Prostate gland (tissue), 2 donors: ENCODE measurements around the gene TCF12. TPM values are rescaled to one million over a fixed set of nuclear protein-coding genes. Genes with fewer than 3 reads are reported as not detected.
A peak's percentile ranks its signal among the peaks of the same experiment; 100 is the strongest.

Experiments
- DNase-seq: peaks from one replicate; pipeline ENCODE4 v3.0.0-alpha.2; 2019; ENCODE audit warnings: low spot score
- H3K27ac ChIP-seq, 2 donors: fragments of 200-600 bp; sonication (generic); 2 replicates each; pipeline ENCODE4 v1.5.1; 2017 to 2019
- H3K27me3 ChIP-seq: fragments of 200-600 bp; sonication (generic); replicated peaks from 2 replicates; pipeline ENCODE4 v1.5.1; 2019; ENCODE audit not compliant: insufficient read depth
- H3K36me3 ChIP-seq, 2 donors: fragments of 200-600 bp; sonication (generic); 1 replicate in 1 of 2; 2 replicates in 1 of 2; pipeline versions ENCODE4 v1.5.1 to v1.8.1; 2017 to 2019
- H3K4me1 ChIP-seq: fragments of 200-600 bp; sonication (generic); replicated peaks from 2 replicates; pipeline ENCODE4 v1.5.1; 2019
- H3K4me3 ChIP-seq, 2 donors: fragments of 200-600 bp; sonication (generic); 2 replicates each; pipeline ENCODE4 v1.5.1; 2017 to 2019
- H3K9me3 ChIP-seq: fragments of 200-600 bp; sonication (generic); 2 replicates; pipeline ENCODE4 v1.5.1; 2017
- CTCF ChIP-seq, 4 experiments: fragments of 200-600 bp in 2 of 4; fragments of 450-650 bp in 2 of 4; sonication (generic) in 2 of 4; IDR thresholded peaks; 1 replicate in 3 of 4; 2 replicates in 1 of 4; pipeline ENCODE4 v1.5.1; 2016 to 2019; ENCODE audit warnings: antibody characterized with exemption in 4 of 4, mild to moderate bottlenecking in 2 of 4, moderate library complexity in 2 of 4
- POLR2A ChIP-seq: fragments of 450-650 bp; IDR thresholded peaks from one replicate; pipeline ENCODE4 v1.6.1; 2016; ENCODE audit warnings: antibody characterized with exemption, mild to moderate bottlenecking
- POLR2AphosphoS5 ChIP-seq: sonication (generic); formaldehyde crosslinking; IDR thresholded peaks from one replicate; pipeline ENCODE4 v1.6.1; 2017; ENCODE audit warnings: antibody characterized with exemption
- WGBS: methylation state at CpG from one replicate; pipeline ENCODE4 v1.1.5; 2018; 5-methylcytosine and 5-hydroxymethylcytosine counted together
- intact Hi-C: fragments of 100-400 bp; cut with DNase I; formaldehyde crosslinking; loops from one replicate; pipeline ENCODE4 v1.14.2; 2022
- total RNA-seq, 2 donors: library from RNA; depleted of rRNA; stranded (reverse); fragments of >200 nt; gene quantifications; one replicate each; pipeline ENCODE4 v1.1.0, GENCODE V29; 2016

TCF12 gene
- total RNA-seq, 2 donors from 2014 or later, result 95.4 to 123 TPM

GRCh38 chr15:57198654-57199291 is 280.3 kb downstream of the TCF12 start:
- WGBS, result 5% methylated on average over 8 of the region's 8 CpGs
- Histone ChIP-seq H3K27me3 (no peaks in the 10 kb centered on the region), H3K27ac (peak overlapping the region in 1 of 2 donors; percentile 26), H3K4me1 (peaks cover 3% of the 10 kb centered on the region), H3K4me3 (peak overlapping the region in 1 of 2 donors; percentile 6), H3K9me3 (no peaks in the 10 kb centered on the region), H3K36me3 (no peaks in the 10 kb centered on the region)
- TF ChIP-seq CTCF (IDR thresholded peaks at IDR 0.05) (no peak), POLR2AphosphoS5 (peak; percentile 32)
- DNase-seq, result peak; percentile 25
- intact Hi-C loops, result no loop called here

GRCh38 chr15:57201578-57201977 is 283.1 kb downstream of the TCF12 start:
- WGBS, result 12% methylated on average over 2 of the region's 2 CpGs
- no peaks in the 10 kb centered on the region for H3K27me3 ChIP-seq
- H3K36me3 ChIP-seq, result no peaks in the 10 kb centered on the region
- H3K27ac ChIP-seq, result no peak overlapping the region
- no peak overlapping the region for H3K4me3 ChIP-seq
- H3K9me3 ChIP-seq, result no peaks in the 10 kb centered on the region
- H3K4me1 ChIP-seq, result peaks cover 3% of the 10 kb centered on the region
- TF ChIP-seq POLR2A (no peak), POLR2AphosphoS5 (no peak), CTCF (IDR thresholded peaks at IDR 0.05) (no peak)
- no peak for DNase-seq
- intact Hi-C loops, result no loop called here

GRCh38 chr15:57203906-57204305 is 285.5 kb downstream of the TCF12 start:
- no peaks in the 10 kb centered on the region for H3K27me3 ChIP-seq
- TF ChIP-seq POLR2AphosphoS5 (no peak), CTCF (IDR thresholded peaks at IDR 0.05) (no peak), POLR2A (no peak)
- H3K4me1 ChIP-seq, result no peaks in the 10 kb centered on the region
- H3K9me3 ChIP-seq, result no peaks in the 10 kb centered on the region
- 94% methylated on average over 2 of the region's 2 CpGs for WGBS
- H3K4me3 ChIP-seq, result no peak overlapping the region
- no peaks in the 10 kb centered on the region for H3K36me3 ChIP-seq
- no peak for DNase-seq
- no peak overlapping the region for H3K27ac ChIP-seq
- intact Hi-C loops, result no loop called here

- no peak overlapping the region for H3K4me3 ChIP-seq
- H3K27me3 ChIP-seq, result no peaks in the 10 kb centered on the region
- H3K36me3 ChIP-seq, result no peaks in the 10 kb centered on the region
- no peaks in the 10 kb centered on the region for H3K9me3 ChIP-seq
- TF ChIP-seq CTCF (IDR thresholded peaks at IDR 0.05) (no peak), POLR2A (no peak), POLR2AphosphoS5 (no peak)
- no peak overlapping the region for H3K27ac ChIP-seq
- 83% methylated on average over 11 of the region's 11 CpGs for WGBS
- no peak for DNase-seq
- no peaks in the 10 kb centered on the region for H3K4me1 ChIP-seq
- intact Hi-C loops, result no loop called here
Measured at GRCh38 chr15:57205027-57205855, 286.8 kb downstream of the TCF12 start.

- no peaks in the 10 kb centered on the region for H3K36me3 ChIP-seq
- intact Hi-C loops, result no loop called here
Measured at GRCh38 chr15:57205996-57206395, 287.6 kb downstream of the TCF12 start.

More at GRCh38 chr15:57205996-57206395, 287.6 kb downstream of the TCF12 start:
- Histone ChIP-seq H3K9me3 (no peaks in the 10 kb centered on the region), H3K4me1 (no peaks in the 10 kb centered on the region), H3K27ac (no peak overlapping the region), H3K4me3 (no peak overlapping the region), H3K27me3 (no peaks in the 10 kb centered on the region)
- no peak for TF ChIP-seq POLR2AphosphoS5
- TF ChIP-seq POLR2A, result no peak
- TF ChIP-seq CTCF (IDR thresholded peaks at IDR 0.05), result no peak
- no peak for DNase-seq
- WGBS, result 91% methylated on average over 3 of the region's 3 CpGs
